Uterus (tissue), 4 donors: ENCODE measurements around the gene GMCL1. TPM values are rescaled to one million over a fixed set of nuclear protein-coding genes. Genes with fewer than 3 reads are reported as not detected.
A peak's percentile ranks its signal among the peaks of the same experiment; 100 is the strongest.

Experiments used
- DNase-seq, 2 donors: peaks; one replicate each; pipeline ENCODE4 v3.0.0-alpha.2; 2019 to 2020
- H3K27ac ChIP-seq, 2 donors: fragments of 200-600 bp; sonication (generic); 1 replicate in 1 of 2; 2 replicates in 1 of 2; pipeline ENCODE4 v1.5.1; 2016 to 2018
- H3K27me3 ChIP-seq, 2 donors: fragments of 200-600 bp; sonication (generic); one replicate each; pipeline ENCODE4 v1.5.1; 2018 to 2019; ENCODE audit warnings: control low read depth in 1 of 2
- H3K36me3 ChIP-seq, 2 donors: fragments of 200-600 bp; sonication (generic); one replicate each; pipeline ENCODE4 v1.5.1; 2019; ENCODE audit warnings: control low read depth in 1 of 2
- H3K4me1 ChIP-seq, 2 donors: fragments of 200-600 bp; sonication (generic); one replicate each; pipeline ENCODE4 v1.5.1; 2018 to 2019; ENCODE audit warnings: control low read depth in 1 of 2
- H3K4me3 ChIP-seq, 2 donors: fragments of 200-600 bp; sonication (generic); 1 replicate in 1 of 2; 2 replicates in 1 of 2; pipeline ENCODE4 v1.5.1; 2018 to 2019; ENCODE audit warnings: mild to moderate bottlenecking in 1 of 2
- H3K9me3 ChIP-seq, 2 donors: fragments of 200-600 bp; sonication (generic); one replicate each; pipeline ENCODE4 v1.5.1; 2019; ENCODE audit warnings: control low read depth in 1 of 2
- CTCF ChIP-seq, 4 experiments: fragments of 200-600 bp in 2 of 4; fragments of 450-650 bp in 2 of 4; sonication (generic) in 2 of 4; IDR thresholded peaks; one replicate each; pipeline ENCODE4 v1.5.1; 2016 to 2019; ENCODE audit warnings: antibody characterized with exemption in 4 of 4, mild to moderate bottlenecking in 2 of 4, moderate library complexity in 1 of 4
- POLR2A ChIP-seq, 2 donors: fragments of 450-650 bp; IDR thresholded peaks; one replicate each; pipeline ENCODE4 v1.6.1; 2016; ENCODE audit warnings: antibody characterized with exemption in 2 of 2, mild to moderate bottlenecking in 1 of 2, moderate library complexity in 1 of 2
- intact Hi-C: fragments of 100-400 bp; cut with DNase I; formaldehyde crosslinking; loops from one replicate; pipeline ENCODE4 v1.15.1; 2023; ENCODE audit warnings: low total_unique reads
- total RNA-seq, 4 donors: library from RNA; depleted of rRNA in 3 of 4; stranded (reverse); fragments of >200 nt in 3 of 4; gene quantifications; one replicate each; pipeline versions ENCODE4 v1.1.0 to v1.2.4, GENCODE V29; 2014 to 2023
- donor health status: DM: yes; HTN: yes; CAD: no.

GMCL1 gene
- total RNA-seq, 4 donors from 2014 or later, result 5.6 to 23.3 (median 16.1) TPM

DNA sequence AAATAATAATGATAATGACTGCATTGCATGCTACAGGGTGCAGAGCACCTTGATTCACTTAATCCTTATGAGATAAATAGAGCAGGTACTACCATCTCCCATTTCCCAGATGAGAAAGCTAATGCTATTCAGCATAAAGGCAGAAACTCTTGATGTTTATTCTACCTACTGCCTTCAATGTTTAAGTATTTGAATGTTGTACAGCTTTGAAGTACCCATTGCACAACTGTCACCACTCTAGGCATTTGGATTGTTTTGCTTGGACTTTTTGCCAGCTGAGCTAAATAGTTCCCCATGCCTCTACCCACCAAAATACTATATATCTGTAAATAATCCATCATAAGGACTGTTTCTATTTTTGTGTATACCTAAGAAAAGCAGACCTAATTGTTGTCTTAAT lies 77.8 kb downstream of the GMCL1 start:
- Histone ChIP-seq H3K9me3 (no peaks in the 10 kb centered on the region), H3K36me3 (no peaks in the 10 kb centered on the region), H3K27ac (no peak overlapping the region), H3K4me3 (no peak overlapping the region), H3K4me1 (no peaks in the 10 kb centered on the region), H3K27me3 (no peaks in the 10 kb centered on the region)
- TF ChIP-seq CTCF (IDR thresholded peaks at IDR 0.05) (no peak), POLR2A (IDR thresholded peaks at IDR 0.05) (no peak)
- no peak for DNase-seq
- intact Hi-C loops, result loop anchor here (5.0 kb wide), 1 partner anchor 395 kb away; the partner anchor contains the start of gene FAM136A

DNA sequence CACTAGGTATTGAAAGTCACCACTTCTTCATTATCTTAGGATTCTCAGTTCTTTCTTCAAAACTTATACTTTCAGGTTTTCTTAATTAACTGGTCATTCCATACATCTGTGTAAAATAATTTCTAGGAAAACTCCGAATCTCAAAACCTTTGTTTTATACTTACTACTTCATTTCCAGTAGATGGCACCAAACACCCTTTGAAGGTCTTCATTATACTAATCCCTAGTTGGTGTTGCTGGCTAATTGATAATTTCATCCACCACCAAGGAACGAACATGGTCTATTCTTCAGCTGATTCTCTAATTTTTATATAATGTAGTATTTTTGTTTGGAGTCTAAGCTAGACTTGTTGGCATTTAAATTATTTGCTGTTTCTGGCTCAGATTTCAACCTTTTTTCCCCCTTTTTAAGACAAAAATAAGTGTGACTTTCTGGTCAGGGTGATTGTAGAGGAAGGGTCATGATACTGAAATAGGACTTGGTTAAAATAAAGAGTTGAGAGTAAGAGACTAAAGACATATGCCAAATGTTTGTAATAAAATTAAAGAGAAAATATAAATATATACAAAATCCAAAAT lies 82.6 kb downstream of the GMCL1 start:
- no peaks in the 10 kb centered on the region for H3K27me3 ChIP-seq
- no peak for DNase-seq
- TF ChIP-seq CTCF (IDR thresholded peaks at IDR 0.05) (peak; percentile 55 to 74 (median 65)), POLR2A (IDR thresholded peaks at IDR 0.05) (no peak)
- H3K4me3 ChIP-seq, result no peak overlapping the region
- H3K27ac ChIP-seq, result peak overlapping the region; percentile 18 to 98
- intact Hi-C loops, result loop anchor here (5.0 to 10.0 kb wide), 2 partner anchors 153 to 230 kb away; no protein-coding TSS in a partner anchor
- no peaks in the 10 kb centered on the region for H3K4me1 ChIP-seq
- H3K36me3 ChIP-seq, result no peaks in the 10 kb centered on the region
- no peaks in the 10 kb centered on the region for H3K9me3 ChIP-seq

DNA sequence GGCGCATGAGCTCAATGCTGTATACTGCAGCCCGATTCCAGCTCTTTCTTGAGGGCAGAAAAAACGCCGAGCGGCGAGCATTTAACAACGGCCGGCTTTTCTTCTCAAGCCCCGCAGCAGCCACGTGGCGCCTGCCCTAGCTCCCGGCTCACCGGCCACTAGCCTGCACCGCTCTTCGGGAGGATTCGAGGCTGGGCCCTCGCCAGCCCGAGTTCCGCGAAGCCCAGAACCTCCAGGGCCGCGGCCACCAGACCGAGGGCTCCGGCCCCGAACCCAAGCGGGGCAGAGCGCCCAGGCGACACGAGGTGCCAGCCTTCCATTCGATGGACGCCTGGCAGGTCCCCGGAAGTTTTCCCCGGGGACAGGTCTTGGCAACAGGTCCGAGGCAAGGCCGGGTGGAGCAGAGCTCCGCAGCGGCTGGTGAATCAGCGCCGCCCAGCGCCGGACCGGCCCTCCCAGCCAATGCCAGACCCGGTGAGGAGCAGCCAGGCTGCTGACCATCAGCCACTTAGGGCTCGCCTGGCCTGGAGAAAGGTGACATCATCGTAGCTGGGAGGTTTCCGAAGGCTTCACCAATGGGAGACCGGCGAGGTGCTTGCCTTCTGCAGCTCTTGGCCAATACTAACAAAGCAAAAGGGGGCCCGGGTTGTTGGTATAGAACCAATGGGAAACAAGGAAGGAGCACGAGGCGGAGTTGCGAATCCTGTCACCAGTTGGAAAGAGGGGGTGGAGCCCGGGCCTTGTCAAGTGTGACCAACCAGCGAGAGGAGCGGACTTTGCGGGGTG lies 84.9 kb downstream of the GMCL1 start:
- Histone ChIP-seq H3K36me3 (no peaks in the 10 kb centered on the region), H3K4me3 (peak overlapping the region; percentile 64 to 78), H3K4me1 (no peaks in the 10 kb centered on the region), H3K9me3 (no peaks in the 10 kb centered on the region), H3K27me3 (no peaks in the 10 kb centered on the region), H3K27ac (peak overlapping the region; percentile 97 to 98)
- intact Hi-C loops, result loop anchor here (5.0 to 10.0 kb wide), 2 partner anchors 150 to 228 kb away; no protein-coding TSS in a partner anchor
- peak; percentile 91 to 99 for TF ChIP-seq POLR2A (IDR thresholded peaks at IDR 0.05)
- peak in 2 of 4 experiments; percentile 22 to 30 for TF ChIP-seq CTCF (IDR thresholded peaks at IDR 0.05)
- DNase-seq, result peak; percentile 99 to 100

GRCh38 chr2:69914950-69915945 lies 85.8 kb downstream of the GMCL1 start, which contains the start of gene MXD1:
TSS of gene MXD1 (plus strand) at chr2:69915109. CDS start at chr2:69915331, 222 bp downstream.
- H3K27ac ChIP-seq, result peak within 1 kb of the TSS; percentile 97 to 98
- H3K27me3 ChIP-seq, result no peaks in the 10 kb centered on the region
- DNase-seq, result no peak
- no peaks in the 10 kb centered on the region for H3K4me1 ChIP-seq
- no peaks in the 10 kb centered on the region for H3K36me3 ChIP-seq
- H3K9me3 ChIP-seq, result no peaks in the 10 kb centered on the region
- peak within 1 kb of the TSS; percentile 67 to 97 for H3K4me3 ChIP-seq
- peak; percentile 84 to 93 for TF ChIP-seq POLR2A (IDR thresholded peaks at IDR 0.05)
- no peak for TF ChIP-seq CTCF (IDR thresholded peaks at IDR 0.05)
- intact Hi-C loops, result loop anchor here (5.0 to 10.0 kb wide), 2 partner anchors 150 to 227 kb away; no protein-coding TSS in a partner anchor
